Measurements from ENCODE around the gene DMD.

Gene DMD

GRCh38 chrX:31224381-31225012, 1986.9 kb downstream of the DMD start:
- peak overlapping the region; percentile 53 for H3K27ac ChIP-seq
- no peaks in the 10 kb centered on the region for H3K27me3 ChIP-seq (replicated peaks)
- no peak for DNase-seq
- no peaks in the 10 kb centered on the region for H3K36me3 ChIP-seq (replicated peaks)
- no peak overlapping the region for H3K4me3 ChIP-seq (ENCODE audit: low read depth, low read length)
- no peak for TF ChIP-seq CTCF (IDR thresholded peaks at IDR 0.05; ENCODE audit: low read depth, low read length, missing control alignments)
- in situ Hi-C loops (cut with HindIII; ENCODE audit: low pct_ligation_motif_present, low sequenced_read_pairs) = no loop called here

- no peaks in the 10 kb centered on the region for H3K36me3 ChIP-seq (replicated peaks)
- no peaks in the 10 kb centered on the region for H3K27me3 ChIP-seq (replicated peaks)
- in situ Hi-C loops (cut with HindIII; ENCODE audit: low pct_ligation_motif_present, low sequenced_read_pairs) = no loop called here
- DNase-seq = peak; percentile 78
- no peak overlapping the region for H3K4me3 ChIP-seq (ENCODE audit: low read depth, low read length)
- no peak for TF ChIP-seq CTCF (IDR thresholded peaks at IDR 0.05; ENCODE audit: low read depth, low read length, missing control alignments)
- H3K27ac ChIP-seq = peak overlapping the region; percentile 53
These were observed 1987.5 kb downstream of the DMD start for GRCh38 chrX:31223817-31224216.

GRCh38 chrX:31222946-31223345, 1988.4 kb downstream of the DMD start:
- in situ Hi-C loops (cut with HindIII; ENCODE audit: low pct_ligation_motif_present, low sequenced_read_pairs) = no loop called here
- no peak overlapping the region for H3K4me3 ChIP-seq (ENCODE audit: low read depth, low read length)
- TF ChIP-seq CTCF (IDR thresholded peaks at IDR 0.05; ENCODE audit: low read depth, low read length, missing control alignments) = no peak
- H3K36me3 ChIP-seq (replicated peaks) = no peaks in the 10 kb centered on the region
- DNase-seq = no peak
- H3K27ac ChIP-seq = no peak overlapping the region
- no peaks in the 10 kb centered on the region for H3K27me3 ChIP-seq (replicated peaks)

- Histone ChIP-seq H3K36me3 (replicated peaks) (no peaks in the 10 kb centered on the region), H3K4me3 (ENCODE audit: low read depth, low read length) (no peak overlapping the region), H3K27me3 (replicated peaks) (no peaks in the 10 kb centered on the region), H3K27ac (no peak overlapping the region)
- in situ Hi-C loops (cut with HindIII; ENCODE audit: low pct_ligation_motif_present, low sequenced_read_pairs) = no loop called here
- DNase-seq = no peak
- no peak for TF ChIP-seq CTCF (IDR thresholded peaks at IDR 0.05; ENCODE audit: low read depth, low read length, missing control alignments)
These were observed 1992.2 kb downstream of the DMD start for GRCh38 chrX:31219174-31219573.

GRCh38 chrX:31217084-31217483, 1994.3 kb downstream of the DMD start:
- Histone ChIP-seq H3K4me3 (ENCODE audit: low read depth, low read length) (no peak overlapping the region), H3K27ac (no peak overlapping the region), H3K36me3 (replicated peaks) (no peaks in the 10 kb centered on the region), H3K27me3 (replicated peaks) (no peaks in the 10 kb centered on the region)
- DNase-seq = no peak
- no peak for TF ChIP-seq CTCF (IDR thresholded peaks at IDR 0.05; ENCODE audit: low read depth, low read length, missing control alignments)
- in situ Hi-C loops (cut with HindIII; ENCODE audit: low pct_ligation_motif_present, low sequenced_read_pairs) = no loop called here

- H3K36me3 ChIP-seq (replicated peaks) = no peaks in the 10 kb centered on the region
- no peak overlapping the region for H3K27ac ChIP-seq
- H3K27me3 ChIP-seq (replicated peaks) = no peaks in the 10 kb centered on the region
- DNase-seq = no peak
- in situ Hi-C loops (cut with HindIII; ENCODE audit: low pct_ligation_motif_present, low sequenced_read_pairs) = no loop called here
- H3K4me3 ChIP-seq (ENCODE audit: low read depth, low read length) = no peak overlapping the region
- no peak for TF ChIP-seq CTCF (IDR thresholded peaks at IDR 0.05; ENCODE audit: low read depth, low read length, missing control alignments)
These were observed 1996.0 kb downstream of the DMD start for GRCh38 chrX:31215277-31215815.

All from brain microvascular endothelial cell (primary cell).